Mesothelial cell of epicardium (in vitro differentiated cells): Measurements from ENCODE around the gene COL9A2. TPM values are rescaled to one million over a fixed set of nuclear protein-coding genes. Genes with fewer than 3 reads are reported as not detected.

Source experiments
- DNase-seq, 2 experiments: peaks; one replicate each; pipeline ENCODE4 v3.0.0; 2021; ENCODE audit warnings: low spot score in 2 of 2; ENCODE audit not compliant: unreplicated experiment in 2 of 2
- H3K27ac Mint-ChIP-seq: 2 replicates; pipeline ENCODE4 v1.8.0; 2021; ENCODE audit warnings: mixed read lengths
- H3K27me3 Mint-ChIP-seq: 2 replicates; pipeline ENCODE4 v1.8.0; 2021; ENCODE audit warnings: low read depth, mixed read lengths
- H3K36me3 Mint-ChIP-seq: 2 replicates; pipeline ENCODE4 v1.8.0; 2021; ENCODE audit warnings: mixed read lengths
- H3K4me1 Mint-ChIP-seq: 2 replicates; pipeline ENCODE4 v1.8.0; 2021; ENCODE audit warnings: mixed read lengths
- H3K4me3 Mint-ChIP-seq: 2 replicates; pipeline ENCODE4 v1.8.0; 2021; ENCODE audit warnings: mild to moderate bottlenecking, moderate library complexity, mixed read lengths
- H3K9me3 Mint-ChIP-seq: 2 replicates; pipeline ENCODE4 v1.8.0; 2021; ENCODE audit warnings: mixed read lengths
- total RNA-seq: library from RNA; stranded (reverse); gene quantifications from 3 replicates; pipeline ENCODE4 v1.2.1, GENCODE V29; 2021
- TF ChIP-seq, protein P1 (sequence below): fragments of 200-600 bp; sonication (generic); IDR thresholded peaks from one replicate; pipeline ENCODE4 v1.5.0; 2021; ENCODE audit warnings: antibody characterized with exemption; ENCODE audit not compliant: unreplicated experiment

The COL9A2 gene
- total RNA-seq, 1 donor from 2014 or later = 50.3 TPM

DNA sequence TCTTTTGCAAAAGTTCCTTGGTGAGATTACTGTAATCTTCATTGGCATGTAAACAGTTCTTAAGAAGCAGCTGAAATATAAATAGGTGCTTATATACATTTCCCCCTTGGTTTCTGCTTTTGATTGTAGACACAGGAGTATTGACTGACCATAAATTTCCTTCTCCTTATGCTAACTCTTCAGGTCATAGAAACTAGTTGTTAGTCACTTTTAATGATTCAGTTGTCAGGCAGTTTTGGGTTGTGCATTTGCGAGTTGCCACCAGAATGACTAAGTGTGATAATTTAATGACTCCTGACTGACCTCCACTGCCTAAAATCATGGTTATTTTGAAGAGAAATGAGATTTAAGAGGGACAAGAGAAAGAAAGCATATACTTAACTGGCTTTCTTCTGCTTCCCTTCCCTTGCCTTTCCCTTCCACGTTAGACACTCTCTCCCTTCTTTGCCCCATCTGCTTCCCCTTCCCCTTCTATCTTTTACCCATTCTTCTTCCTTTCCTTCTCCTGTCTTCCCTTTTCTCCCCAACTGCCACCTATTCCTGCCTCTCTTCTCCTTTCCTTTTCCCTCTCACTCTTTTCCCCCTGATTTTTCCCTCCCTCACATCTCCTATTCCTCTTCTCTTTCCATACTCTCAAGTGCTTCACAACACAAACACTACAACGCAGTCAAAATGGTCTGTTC is 46.8 kb downstream of the COL9A2 start:
- H3K27me3 Mint-ChIP-seq = no peaks in the 10 kb centered on the region

DNA sequence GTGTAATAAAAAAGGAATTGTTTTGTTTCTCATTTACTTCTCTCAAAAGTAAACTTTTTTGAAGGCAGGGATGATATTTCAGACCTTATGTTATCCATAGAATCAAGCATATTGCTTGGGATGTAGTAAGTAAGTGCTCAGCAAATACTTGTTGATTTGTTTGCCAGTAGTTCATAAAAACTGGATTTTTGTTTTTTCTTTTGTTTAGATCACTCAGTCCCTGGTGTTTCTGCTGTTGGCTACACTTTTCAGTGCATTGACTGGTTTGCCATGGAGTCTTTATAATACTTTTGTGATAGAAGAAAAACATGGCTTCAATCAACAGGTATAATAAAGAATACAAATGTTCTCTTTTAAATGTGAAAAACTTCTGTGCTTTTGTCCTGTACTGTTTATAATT is 48.9 kb downstream of the COL9A2 start:
- Mint-ChIP-seq H3K4me3 (no peak overlapping the region), H3K27ac (no peak overlapping the region), H3K36me3 (peaks cover 37% of the 10 kb centered on the region), H3K4me1 (peaks cover 5% of the 10 kb centered on the region), H3K9me3 (no peaks in the 10 kb centered on the region), H3K27me3 (no peaks in the 10 kb centered on the region)
- TF ChIP-seq, protein P1, sequence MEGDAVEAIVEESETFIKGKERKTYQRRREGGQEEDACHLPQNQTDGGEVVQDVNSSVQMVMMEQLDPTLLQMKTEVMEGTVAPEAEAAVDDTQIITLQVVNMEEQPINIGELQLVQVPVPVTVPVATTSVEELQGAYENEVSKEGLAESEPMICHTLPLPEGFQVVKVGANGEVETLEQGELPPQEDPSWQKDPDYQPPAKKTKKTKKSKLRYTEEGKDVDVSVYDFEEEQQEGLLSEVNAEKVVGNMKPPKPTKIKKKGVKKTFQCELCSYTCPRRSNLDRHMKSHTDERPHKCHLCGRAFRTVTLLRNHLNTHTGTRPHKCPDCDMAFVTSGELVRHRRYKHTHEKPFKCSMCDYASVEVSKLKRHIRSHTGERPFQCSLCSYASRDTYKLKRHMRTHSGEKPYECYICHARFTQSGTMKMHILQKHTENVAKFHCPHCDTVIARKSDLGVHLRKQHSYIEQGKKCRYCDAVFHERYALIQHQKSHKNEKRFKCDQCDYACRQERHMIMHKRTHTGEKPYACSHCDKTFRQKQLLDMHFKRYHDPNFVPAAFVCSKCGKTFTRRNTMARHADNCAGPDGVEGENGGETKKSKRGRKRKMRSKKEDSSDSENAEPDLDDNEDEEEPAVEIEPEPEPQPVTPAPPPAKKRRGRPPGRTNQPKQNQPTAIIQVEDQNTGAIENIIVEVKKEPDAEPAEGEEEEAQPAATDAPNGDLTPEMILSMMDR = no peak
- DNase-seq = no peak

More for the DNA sequence above, 46.8 kb downstream of the COL9A2 start:
- Mint-ChIP-seq H3K4me1 (peaks cover 5% of the 10 kb centered on the region), H3K4me3 (no peak overlapping the region), H3K36me3 (peaks cover 40% of the 10 kb centered on the region), H3K9me3 (no peaks in the 10 kb centered on the region), H3K27ac (no peak overlapping the region)
- no peak for DNase-seq
- TF ChIP-seq, protein P1 = no peak

DNA sequence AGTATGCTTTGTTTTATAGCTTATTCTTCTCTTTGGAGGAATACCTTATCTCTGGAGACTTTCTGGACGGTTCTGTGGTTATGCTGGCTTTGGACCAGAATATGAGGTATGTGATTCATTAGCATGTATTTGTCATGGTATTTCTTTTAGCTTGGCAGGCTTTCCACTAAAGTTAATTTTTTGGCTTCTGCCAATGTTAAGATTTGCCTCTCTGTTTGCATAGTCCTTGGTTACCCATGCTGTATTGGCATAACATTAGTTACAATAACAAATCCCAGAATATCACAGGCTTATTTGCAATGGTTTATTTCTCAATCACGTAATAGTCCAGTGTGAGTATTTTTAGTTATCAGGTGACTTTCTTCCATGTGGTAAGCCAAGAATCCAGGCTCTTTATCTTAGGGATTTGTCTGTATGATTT is 49.3 kb downstream of the COL9A2 start:
- TF ChIP-seq, protein P1 = no peak
- H3K36me3 Mint-ChIP-seq = peaks cover 35% of the 10 kb centered on the region

DNA sequence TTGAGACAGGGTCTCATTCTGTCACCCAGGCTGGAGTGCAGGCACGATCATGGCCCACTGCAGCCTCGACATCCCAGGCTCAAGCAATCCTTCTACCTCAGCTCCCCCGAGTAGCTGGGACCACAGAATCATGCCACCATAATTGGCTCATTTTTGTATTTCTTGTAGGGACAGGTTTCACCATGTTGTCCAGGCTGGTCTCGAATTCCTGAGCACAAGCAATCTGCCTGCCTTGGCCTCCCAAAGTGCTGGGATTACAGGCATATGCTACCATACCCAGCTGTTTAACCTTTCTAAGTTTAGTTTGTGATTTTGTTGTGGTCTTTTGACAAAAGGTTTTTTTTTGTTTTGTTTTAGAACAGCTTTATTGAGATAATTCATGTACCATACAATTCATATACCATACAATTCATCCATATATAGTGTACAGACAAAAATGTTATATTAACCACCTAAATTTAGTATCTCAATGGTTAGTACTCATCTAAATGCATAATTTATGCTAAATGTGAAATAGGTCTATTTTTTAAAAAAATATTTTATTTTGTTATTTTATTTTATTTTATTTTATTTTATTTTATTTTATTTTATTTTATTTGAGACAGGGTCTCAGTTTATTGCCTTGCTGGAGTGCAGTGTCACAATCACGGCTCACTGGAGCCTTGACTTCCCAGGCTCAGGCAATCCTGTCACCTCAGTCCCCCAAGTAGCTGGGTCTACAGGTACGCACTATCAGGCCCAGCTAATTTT is 50.1 kb downstream of the COL9A2 start:
- Mint-ChIP-seq H3K27ac (no peak overlapping the region), H3K4me3 (no peak overlapping the region), H3K4me1 (peaks cover 5% of the 10 kb centered on the region), H3K27me3 (no peaks in the 10 kb centered on the region), H3K9me3 (no peaks in the 10 kb centered on the region), H3K36me3 (peaks cover 32% of the 10 kb centered on the region)
- TF ChIP-seq, protein P1 = no peak
- no peak for DNase-seq

More for the DNA sequence above, 49.3 kb downstream of the COL9A2 start:
- H3K27ac Mint-ChIP-seq = no peak overlapping the region
- no peak for DNase-seq
- no peaks in the 10 kb centered on the region for H3K9me3 Mint-ChIP-seq
- peaks cover 5% of the 10 kb centered on the region for H3K4me1 Mint-ChIP-seq
- H3K4me3 Mint-ChIP-seq = no peak overlapping the region
- H3K27me3 Mint-ChIP-seq = no peaks in the 10 kb centered on the region

DNA sequence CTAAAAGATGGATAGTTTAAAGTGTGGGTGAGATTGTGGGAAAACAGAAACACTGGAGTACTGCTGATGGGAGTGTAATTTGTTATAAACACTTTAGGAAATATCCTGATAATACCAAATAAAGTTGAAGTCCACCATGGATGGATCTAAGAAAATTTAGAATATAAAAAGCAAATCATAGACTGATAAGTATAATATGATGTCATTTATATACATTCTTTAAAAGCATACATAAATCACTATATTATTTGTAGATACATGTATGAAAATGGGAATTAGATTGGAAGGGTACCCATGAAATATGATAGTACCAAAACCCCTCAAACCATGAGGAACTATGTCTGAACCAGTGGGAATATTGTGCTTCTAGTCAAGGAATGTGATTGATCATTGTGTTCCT is 51.2 kb downstream of the COL9A2 start:
- Mint-ChIP-seq H3K36me3 (peaks cover 29% of the 10 kb centered on the region), H3K4me1 (peaks cover 5% of the 10 kb centered on the region), H3K4me3 (no peak overlapping the region), H3K27ac (no peak overlapping the region), H3K27me3 (no peaks in the 10 kb centered on the region), H3K9me3 (no peaks in the 10 kb centered on the region)
- TF ChIP-seq, protein P1 = no peak
- DNase-seq = no peak
